ENCODE measurements around the gene CUL4A.

CUL4A gene

DNA sequence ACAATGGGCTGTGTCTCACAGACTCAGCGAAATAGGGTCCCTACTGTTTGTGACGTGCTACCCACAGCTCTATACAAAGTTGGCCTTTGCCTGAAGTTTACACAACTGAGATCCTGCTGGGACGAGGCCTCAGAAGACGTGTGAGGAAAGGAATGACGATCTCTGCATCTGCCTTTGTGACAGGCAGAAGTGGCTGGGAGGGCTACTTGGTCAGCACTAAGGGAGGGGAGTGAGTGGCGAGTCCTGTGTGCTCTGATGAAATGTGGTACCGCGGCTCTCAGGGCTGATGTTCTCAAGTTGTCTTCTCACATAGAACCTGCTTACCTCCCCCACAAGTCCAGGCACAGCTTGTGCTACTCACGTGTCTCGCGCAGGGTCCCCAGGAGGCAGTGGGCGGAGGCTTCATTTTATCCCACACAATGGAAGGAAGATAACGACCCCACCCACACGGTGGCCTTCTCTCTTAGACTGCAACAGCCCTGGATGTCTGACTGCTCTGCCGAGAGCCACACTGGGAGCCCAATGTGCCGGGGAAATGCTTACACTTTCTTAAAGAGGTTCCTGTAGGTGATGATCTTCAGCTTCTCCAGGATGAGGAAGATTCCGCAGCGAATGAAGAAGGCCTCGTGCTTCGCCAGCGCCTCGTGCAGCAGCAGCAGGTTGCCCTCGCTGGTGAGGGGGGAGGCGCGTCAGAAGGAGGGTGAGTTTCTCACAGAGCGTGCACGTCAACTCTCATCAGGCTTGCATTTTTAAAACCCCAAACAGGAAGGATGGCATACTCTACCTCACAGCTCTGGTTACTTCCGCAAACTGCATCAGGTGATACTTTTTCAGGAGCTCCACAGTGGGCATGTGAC, 29.8 kb upstream of the CUL4A start:
- peak; percentile 97 for DNase-seq (ENCODE audit: low read depth, low spot score)

DNA sequence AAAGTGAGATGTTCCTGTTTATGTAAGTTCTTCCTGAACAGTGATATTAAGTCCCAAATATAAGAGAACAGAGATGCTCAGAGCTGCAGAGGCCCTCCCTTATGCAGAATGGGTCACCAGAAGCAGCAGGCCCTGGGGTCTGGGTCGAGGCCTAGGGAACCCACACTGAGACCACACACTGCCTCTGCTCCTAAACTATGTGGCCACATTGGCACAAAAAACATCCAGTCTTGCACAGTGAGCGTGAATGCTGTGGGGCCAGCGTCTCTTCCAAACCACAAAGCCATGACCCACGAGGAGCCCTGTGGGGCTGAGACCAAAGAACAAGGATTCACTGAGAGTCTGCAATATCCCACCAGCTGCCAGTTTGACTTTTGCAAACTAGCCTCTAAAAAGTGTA, 27.4 kb upstream of the CUL4A start:
- peak; percentile 92 for DNase-seq (ENCODE audit: low read depth, low spot score)

DNA sequence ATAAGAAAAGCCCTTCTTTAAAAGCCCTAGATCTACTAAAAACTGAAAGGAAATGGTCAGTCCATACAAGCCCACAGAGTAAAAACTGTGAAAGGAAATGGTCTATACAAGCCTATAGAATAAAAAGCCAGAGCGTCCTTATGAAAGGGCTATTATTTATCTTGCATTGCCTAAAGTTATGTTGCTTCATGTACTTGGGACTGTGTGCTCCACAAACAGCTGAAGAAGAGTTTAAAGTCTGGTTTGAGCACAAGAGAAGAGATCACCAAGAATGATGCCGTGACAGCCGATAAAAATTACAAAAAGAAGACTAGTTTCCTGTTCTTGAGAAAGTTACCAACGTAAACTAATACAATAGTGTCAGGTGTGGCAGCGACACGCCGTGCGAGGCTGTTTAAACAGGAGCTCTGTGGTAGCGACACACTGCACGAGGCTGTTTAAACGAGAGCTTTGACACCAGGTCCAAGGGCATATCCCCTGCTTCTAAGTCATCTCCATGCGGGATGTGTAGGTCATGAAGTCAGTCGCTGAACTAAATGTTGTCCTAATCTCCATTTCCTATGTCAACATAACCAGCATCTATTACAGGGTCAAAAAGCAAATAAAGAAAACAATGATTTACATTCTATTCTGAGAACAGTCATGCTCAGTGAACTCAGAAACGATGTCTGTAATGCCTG, 25.8 kb upstream of the CUL4A start:
- DNase-seq (ENCODE audit: low read depth, low spot score), result peak; percentile 93

DNA sequence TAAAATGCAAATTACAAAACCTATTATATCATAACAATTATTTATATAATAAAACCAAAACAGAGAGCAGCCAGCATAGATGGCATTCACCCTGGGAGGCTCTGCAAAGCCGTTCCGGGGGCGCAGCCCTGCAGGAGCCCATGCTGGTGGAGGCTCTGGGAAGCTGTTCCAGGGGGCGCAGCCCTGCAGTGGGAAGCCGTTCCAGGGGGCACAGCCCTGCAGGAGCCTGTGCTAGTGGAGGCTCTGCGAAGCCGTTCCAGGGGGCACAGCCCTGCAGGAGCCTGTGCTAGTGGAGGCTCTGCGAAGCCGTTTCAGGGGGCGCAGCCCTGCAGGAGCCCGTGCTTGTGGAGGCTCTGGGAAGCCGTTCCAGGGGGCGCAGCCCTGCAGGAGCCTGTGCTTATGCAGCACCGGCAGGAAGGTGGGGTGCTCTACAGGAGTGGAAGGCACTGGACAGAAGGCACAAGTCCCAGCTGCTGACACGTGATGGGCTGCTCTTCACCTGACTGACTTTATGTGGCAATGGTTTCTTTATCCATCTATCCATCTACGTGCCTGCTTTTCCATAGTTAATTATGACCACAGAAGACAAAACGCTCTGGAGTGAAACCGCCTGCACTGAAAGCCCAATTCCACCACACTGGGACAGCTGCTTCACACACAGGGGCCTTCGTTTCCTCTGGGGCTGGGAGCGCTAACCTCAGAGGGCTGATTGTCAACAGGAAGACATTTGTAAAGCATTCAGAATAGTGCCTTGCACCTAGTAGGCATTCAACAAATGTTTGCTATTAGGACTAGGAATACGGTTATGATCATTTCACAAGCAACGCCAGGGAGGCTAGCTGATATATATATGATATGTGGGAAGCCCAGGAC, 24.6 kb upstream of the CUL4A start:
- peak; percentile 71 for DNase-seq (ENCODE audit: low read depth, low spot score)

DNA sequence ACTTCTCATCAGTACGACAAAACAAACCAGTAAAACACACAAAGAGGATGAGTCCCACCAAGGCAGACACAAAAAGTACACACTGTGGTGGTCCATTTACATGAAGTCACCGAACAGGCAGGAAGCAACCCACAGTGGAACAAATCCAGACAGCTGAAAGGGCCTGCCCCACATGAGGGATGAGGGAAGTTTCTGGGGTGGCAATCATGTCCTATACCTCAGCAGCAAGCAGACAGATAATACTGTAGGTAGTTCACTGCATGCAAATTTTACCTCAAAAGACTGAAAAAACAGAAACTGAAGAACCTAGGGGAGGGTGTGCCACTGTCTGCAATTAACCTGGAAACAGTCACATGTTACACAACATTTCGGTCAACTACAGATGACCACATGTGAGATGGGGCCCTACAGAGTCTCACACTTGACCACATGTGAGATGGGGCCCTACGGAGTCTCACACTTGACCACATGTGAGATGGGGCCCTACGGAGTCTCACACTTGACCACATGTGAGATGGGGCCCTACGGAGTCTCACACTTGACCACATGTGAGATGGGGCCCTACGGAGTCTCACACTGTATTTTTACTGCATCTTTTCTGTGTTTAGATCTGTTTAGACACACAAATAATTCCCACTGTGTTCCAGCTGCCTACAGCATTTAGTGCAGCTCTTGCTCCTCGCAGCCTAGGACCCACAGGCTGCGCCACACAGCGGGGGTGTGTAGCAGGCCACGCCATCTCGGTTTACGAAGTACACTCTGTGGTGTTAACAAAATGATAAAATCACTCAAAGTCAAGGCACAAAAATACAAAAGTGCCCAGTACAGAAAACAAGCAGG, 23.1 kb upstream of the CUL4A start:
- DNase-seq (ENCODE audit: low read depth, low spot score), result peak; percentile 27

DNA sequence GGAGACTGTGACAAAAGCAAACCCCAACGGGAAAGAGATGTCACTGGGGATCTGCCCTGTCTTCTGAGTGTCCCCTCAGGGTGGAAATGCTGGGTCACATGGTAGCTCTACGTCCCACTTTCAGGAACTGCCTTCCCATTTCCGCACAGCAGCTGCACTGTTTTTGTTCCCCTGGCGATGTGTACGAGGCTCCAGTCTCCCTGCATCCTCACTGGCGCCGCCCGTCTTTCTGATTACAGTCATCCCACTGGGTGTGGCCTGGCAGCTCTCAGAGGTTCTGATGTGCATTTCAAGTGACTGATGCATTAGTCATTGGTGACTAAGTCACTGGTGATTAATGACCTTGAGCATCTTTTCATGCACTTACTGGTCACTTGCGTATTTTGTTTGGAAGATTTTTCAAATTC, 22.1 kb upstream of the CUL4A start:
- DNase-seq (ENCODE audit: low read depth, low spot score), result peak; percentile 90

DNA sequence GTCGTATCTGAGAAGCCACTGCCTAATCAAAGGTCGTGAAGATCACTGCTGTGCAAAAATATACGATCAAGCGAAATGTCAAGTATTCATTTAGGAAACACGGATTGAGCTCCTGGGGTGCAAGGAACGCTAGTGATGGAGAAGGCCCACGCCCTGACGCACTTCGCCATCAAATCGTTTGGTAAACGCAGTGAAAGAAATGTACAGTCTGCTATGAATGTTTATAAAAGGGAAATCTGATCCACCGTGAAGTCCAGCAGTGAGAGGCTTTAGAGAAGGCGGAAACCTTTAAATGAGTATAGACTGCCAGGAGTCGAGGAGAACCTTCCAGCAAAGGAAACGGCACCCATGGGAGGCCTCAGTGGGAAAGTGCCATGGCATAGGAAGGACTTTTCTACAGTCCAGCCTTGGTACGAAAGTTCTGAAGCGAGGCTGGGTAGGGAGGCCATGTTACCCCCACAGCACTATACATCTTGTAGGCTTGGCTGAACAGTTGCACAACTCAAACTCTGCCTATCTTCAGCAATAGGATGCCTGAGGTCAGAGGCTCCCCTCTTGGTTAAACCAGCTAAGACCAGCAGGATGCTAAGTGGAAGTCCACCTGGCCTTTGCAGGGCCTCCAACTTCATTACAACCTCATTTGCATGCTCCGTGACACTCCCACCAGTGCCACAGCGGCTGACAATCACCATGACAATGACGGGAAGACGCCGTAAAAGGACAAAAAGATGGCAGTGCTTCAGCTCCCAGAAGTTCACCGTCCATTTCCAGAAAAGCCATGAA, 21.3 kb upstream of the CUL4A start:
- DNase-seq (ENCODE audit: low read depth, low spot score), result peak; percentile 84

DNA sequence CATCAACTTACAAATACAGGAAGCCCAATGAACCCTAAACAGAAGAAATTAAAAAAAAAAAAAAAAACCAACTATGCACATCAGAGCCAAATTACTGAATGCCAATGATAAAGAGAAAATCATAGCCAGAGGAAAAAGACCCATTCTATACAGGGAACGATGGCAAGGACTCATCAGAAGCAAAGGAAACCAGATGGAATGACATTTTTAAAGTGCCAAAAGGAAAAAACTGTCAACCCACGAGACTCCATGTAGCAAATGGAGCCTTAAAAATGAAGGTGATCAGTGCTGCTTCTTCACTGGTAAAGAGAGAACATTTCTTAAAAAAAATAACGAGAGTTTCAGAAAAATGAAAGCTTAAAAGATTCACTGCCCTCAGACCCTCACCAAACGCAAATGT, 19.2 kb upstream of the CUL4A start:
- DNase-seq (ENCODE audit: low read depth, low spot score), result no peak

DNA sequence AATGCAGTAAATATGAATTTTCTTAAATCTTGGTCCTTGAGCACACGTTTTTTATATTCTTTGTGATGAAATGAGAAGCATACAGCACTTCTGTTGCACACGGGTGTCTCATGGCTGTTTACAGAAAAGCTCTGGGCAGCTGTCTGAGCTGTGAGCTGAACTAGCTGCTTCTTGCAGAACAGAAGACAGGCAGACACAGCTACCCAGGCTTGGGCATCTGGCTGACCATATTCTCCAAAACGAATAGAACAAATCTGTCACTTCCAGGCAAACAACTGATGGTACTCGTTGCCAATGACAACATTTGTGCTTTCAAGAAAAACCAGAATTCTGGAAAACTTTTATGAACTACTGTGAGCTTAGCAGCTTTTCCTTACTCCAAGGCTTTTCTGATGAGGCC, 17.1 kb upstream of the CUL4A start:
- DNase-seq (ENCODE audit: low read depth, low spot score), result no peak

DNA sequence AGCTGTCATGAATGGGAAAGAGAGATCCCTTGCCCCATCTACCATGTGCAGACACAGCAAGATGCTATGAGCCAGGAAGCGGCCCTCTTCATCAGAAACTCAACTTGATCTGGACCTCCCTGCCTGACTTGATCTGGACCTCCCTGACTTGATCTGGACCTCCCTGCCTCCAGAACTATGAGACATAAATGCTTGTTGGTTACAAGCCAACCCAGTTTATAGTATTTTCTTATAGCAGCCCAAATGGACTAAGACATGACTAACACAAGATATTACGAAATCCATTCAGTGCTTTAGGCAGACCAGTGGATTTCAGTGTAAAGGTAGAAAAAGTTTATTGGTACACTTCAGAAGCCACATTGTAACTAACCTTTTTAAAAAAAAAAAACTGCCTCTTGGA, 16.5 kb upstream of the CUL4A start:
- DNase-seq (ENCODE audit: low read depth, low spot score), result no peak

DNA sequence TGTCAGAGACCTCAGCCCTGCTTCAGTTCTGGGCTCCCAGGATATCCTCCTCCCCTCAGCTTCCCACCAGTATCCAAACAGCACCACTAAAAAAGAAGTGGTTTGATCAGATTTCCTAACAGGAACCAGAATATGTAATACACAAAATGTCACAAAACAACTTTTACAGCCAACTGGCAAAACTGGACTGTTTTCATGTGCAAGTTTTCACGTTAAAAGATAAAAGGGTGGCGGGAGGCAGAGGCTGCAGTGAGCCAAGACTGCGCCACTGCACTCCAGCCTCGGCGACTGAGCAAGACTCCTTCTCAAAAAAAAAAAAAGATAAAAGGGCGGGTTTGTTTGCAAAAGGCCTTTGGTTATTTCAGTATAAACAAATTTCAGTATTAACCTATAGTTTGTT, 14.1 kb upstream of the CUL4A start:
- no peak for DNase-seq (ENCODE audit: low read depth, low spot score)

DNA sequence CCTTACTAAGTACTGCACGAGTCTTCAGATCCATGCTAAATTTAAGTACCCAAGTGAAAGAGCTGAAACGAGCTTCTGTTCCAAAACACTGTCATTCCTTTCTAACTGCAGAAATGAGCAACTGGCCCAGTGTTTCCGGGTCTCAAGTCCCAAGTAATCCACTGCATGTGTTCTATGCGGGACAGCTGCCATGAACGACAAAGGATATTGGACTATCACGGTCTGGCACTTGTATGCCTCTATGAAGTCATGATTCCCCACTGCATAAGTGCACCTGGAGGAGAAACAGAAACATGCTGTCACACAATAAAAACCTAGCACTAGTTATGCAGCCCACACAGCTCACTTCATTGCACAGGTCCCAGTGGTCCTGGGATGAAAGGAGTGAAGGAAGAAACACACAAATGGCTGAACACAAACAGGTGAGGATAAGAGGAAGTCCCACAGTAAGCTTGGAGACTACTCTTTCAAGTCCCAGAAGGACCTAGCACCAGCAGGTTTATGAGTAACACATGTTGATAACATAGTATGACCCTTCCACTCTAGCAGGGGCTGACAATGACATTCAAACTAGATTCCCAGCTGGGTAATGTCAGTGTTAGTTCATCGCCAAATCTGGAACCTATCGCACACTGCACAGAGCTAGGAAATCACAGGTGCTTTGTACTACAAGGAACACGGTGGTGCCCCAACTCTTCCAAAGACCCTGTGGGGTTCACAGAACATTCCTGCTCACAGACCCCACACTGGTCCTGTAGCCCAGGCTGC, 12.3 kb upstream of the CUL4A start:
- DNase-seq (ENCODE audit: low read depth, low spot score), result no peak

DNA sequence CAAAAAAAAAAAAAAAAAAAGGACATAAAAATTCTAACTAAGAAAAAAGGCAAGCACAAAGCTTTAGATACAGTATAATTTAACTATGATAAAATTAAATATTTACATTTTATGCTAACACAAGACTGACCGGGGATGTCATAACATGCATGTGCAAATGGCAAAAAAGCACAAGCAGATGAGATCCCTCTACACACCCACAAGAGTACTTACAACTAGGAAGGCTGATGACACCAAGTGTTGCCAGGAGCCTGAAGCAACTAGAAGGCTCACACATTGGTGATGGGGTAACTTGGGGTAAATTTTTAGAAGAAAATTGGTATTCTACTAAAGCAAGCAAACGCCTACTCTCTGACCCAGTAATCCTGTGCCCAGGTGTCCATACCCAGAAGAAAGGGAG, 7.6 kb upstream of the CUL4A start:
- no peak for DNase-seq (ENCODE audit: low read depth, low spot score)

DNA sequence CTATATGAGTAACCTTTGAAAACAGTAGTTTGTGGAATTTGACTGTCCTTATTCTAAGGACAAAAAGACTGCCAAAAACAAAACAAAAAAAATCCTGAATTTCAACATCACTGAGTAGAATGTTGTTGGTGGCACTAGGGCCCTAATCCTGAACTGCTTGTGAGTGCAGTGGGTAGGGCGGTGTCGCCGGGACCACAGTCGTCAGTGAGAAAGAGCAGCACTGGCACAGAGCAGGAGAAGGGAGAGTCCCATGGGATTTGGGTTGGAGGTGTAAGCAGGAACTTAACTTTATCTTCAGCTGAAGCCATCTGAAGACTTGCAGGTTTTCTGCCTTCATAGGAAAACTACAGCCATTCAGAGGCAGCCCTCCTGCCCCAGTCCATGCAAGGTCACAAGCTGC, 6.5 kb upstream of the CUL4A start:
- DNase-seq (ENCODE audit: low read depth, low spot score), result no peak

DNA sequence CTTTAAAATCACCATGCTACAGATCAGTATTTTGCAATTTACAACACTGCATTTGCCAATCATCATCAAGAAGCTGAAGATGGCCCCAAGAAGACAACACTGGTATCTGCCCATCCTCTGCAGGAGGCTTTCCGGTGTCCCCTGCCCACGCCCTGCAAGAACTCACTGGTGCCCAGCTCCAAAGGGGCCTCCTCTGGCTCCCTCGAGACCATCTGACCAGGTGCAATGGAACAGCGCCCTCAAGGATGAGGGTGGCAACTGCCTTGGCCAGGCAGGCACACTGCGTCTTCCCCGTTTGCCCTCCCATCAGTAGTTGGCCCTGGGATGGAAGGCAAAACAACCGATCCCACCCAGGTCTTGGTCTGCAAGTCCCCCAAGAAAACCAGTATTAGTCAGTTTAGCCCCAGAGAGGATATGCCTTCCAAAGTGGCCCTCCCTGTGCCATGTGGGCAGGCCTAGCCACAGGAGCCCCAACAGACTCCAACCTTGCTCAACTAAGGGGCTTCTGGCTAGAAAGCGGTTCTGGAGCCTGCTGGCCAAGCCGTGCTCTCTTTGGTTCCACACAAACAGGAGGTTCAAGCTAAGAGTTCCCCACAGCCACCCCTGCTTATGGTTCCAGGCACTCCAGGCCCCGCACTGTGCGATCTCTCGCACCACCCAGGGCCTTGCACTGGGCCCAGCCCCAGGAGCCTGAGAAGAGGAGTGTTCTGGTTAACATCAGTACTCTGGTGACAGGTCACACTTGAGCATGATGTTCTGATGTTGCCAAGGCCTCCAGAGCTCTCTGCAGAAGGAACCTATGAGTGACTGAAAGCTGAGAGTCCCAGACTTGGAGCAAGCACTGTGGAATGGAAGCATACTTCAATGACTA, 5.7 kb upstream of the CUL4A start:
- no peak for DNase-seq (ENCODE audit: low read depth, low spot score)

DNA sequence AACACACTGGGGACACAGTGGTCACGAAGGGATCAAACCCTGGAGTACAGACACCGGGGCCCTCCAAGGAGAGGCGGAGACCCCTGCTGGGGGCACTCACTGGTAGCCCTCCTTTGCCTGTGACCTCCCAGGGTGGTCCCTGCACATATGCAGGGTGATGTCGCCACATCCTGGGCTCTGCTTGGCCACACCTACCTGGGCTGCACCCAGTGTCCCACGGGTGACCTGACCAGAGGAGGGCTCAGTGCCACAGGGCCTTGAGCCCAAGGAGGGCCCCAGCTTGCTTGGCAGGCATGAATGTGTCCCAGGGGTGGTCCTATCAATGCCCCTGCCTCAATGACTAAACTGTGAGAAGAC, 5.1 kb upstream of the CUL4A start:
- DNase-seq (ENCODE audit: low read depth, low spot score), result no peak

DNA sequence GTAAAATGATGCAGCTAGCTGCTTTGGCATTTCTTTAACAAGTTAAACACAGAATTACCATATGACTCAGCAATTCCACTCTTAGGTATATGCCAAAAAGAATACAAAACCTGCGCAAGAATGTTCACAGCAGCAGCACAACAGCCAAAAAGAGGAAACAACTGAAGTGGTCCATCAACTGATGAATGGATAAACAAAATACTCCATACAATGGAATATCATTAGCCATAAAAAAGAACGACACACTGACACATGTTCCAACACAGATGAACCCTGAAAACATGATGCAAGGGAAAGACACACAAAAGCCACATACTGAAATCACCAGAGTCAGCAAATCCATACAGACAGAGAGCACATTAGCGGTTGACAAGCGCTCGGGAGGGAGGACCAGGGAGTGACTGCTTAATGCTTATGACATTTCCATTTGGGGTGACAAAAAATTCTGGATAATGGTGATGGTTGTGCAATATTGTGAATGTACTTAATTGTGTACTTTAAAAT, 3.9 kb upstream of the CUL4A start:
- DNase-seq (ENCODE audit: low read depth, low spot score), result no peak

DNA sequence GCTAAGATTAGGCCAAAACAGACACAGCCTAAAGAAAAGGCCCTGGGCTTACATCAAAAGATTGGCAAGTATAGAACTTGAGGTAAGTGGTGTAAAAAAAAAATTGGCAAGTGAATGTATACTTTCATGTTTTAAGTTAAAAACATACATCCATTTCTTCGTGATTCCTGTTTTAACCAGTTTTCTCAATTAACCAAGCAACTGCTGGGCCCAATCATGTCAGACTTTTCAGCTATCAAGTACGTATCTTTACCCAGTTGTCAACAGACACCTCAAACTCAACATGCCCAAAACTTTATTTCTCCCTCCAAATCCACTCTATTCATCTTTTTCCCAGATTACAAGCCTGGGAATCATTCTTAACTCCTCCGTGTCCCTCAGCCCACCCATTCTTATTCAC, 2.0 kb upstream of the CUL4A start:
- DNase-seq (ENCODE audit: low read depth, low spot score), result no peak

All from brain pericyte (primary cell).